ENCODE measurements around the gene KANSL1.

The KANSL1 gene

DNA sequence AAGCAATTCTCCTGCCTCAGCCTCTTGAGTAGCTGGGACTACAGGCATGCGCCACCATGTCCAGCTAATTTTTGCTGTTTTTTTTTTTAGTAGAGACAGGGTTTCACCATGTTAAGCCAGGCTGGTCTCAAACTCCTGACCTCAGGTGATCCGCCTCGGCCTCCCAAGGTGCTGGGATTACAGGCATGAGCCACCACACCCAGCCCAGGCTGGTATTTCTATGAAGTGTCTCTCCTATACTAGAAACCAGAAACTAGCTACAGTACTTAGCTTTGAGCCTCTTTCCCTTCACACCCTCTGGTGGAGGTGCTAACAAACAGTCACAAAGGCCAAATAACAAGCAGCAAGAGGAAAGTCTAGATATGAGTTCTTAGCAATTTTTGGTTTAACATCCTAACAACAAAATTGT lies 6.4 kb downstream of the KANSL1 start:
- peak; percentile 15; the same call in 1 of the 2 replicates for TF ChIP-seq RAD21 (IDR thresholded peaks at IDR 0.05; ENCODE audit: low read depth)

DNA sequence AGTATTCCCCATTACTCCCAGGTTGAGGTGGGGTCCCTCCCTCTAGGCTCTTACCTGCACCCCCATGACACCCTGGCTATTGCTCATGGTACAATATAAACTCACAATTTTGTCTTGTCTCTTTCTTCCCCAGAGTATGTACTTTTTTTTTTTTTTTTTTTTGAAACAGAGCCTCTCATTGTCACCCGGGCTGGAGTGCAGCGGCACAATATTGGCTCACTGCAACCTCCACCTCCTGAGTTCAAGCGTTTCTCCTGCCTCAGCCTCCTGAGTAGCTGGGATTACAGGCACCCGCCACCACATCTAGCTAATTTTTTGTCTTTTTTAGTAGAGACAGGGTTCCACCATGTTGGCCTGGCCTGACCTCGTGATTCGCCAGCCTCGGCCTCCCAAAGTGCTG lies 8.5 kb downstream of the KANSL1 start:
- no peak for TF ChIP-seq ZBTB7A (IDR thresholded peaks at IDR 0.05; ENCODE audit: low read depth)
- TF ChIP-seq, protein P1, sequence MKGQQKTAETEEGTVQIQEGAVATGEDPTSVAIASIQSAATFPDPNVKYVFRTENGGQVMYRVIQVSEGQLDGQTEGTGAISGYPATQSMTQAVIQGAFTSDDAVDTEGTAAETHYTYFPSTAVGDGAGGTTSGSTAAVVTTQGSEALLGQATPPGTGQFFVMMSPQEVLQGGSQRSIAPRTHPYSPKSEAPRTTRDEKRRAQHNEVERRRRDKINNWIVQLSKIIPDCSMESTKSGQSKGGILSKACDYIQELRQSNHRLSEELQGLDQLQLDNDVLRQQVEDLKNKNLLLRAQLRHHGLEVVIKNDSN (IDR thresholded peaks at IDR 0.05), result no peak
- no peak for TF ChIP-seq FOXM1 (IDR thresholded peaks at IDR 0.05; ENCODE audit: borderline replicate concordance, low read depth)
- no peak for TF ChIP-seq RAD21 (IDR thresholded peaks at IDR 0.05; ENCODE audit: low read depth)
- TF ChIP-seq, protein P2, sequence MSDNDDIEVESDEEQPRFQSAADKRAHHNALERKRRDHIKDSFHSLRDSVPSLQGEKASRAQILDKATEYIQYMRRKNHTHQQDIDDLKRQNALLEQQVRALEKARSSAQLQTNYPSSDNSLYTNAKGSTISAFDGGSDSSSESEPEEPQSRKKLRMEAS (IDR thresholded peaks at IDR 0.05), result no peak
- no peak for TF ChIP-seq CREB1 (IDR thresholded peaks at IDR 0.05; ENCODE audit: low read depth)

DNA sequence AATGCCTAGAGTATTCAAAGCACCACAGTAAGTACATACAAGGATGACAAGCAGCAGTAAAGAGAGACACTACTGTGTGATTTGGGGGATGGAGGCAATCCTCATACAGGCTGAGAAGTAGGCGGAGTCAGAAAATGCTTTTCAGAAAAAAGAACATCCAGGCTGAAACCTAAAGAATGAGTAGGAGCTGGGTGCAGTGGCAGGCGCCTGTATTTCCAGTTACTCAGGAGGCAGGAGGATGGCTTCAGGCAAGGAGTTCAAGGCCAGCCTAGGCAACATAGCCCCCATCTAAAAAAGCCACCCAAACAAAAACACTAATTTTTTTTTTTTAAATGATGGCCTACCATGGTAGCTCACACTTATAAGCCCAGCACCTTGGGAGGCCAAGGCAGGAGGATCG lies 10.3 kb downstream of the KANSL1 start:
- no peak for TF ChIP-seq EGR1 (IDR thresholded peaks at IDR 0.05)
- TF ChIP-seq EP300 (IDR thresholded peaks at IDR 0.05; ENCODE audit: borderline replicate concordance), result no peak
- TF ChIP-seq, protein P3, sequence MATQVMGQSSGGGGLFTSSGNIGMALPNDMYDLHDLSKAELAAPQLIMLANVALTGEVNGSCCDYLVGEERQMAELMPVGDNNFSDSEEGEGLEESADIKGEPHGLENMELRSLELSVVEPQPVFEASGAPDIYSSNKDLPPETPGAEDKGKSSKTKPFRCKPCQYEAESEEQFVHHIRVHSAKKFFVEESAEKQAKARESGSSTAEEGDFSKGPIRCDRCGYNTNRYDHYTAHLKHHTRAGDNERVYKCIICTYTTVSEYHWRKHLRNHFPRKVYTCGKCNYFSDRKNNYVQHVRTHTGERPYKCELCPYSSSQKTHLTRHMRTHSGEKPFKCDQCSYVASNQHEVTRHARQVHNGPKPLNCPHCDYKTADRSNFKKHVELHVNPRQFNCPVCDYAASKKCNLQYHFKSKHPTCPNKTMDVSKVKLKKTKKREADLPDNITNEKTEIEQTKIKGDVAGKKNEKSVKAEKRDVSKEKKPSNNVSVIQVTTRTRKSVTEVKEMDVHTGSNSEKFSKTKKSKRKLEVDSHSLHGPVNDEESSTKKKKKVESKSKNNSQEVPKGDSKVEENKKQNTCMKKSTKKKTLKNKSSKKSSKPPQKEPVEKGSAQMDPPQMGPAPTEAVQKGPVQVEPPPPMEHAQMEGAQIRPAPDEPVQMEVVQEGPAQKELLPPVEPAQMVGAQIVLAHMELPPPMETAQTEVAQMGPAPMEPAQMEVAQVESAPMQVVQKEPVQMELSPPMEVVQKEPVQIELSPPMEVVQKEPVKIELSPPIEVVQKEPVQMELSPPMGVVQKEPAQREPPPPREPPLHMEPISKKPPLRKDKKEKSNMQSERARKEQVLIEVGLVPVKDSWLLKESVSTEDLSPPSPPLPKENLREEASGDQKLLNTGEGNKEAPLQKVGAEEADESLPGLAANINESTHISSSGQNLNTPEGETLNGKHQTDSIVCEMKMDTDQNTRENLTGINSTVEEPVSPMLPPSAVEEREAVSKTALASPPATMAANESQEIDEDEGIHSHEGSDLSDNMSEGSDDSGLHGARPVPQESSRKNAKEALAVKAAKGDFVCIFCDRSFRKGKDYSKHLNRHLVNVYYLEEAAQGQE (IDR thresholded peaks at IDR 0.05; ENCODE audit: low read depth), result no peak
- TF ChIP-seq YY1 (IDR thresholded peaks at IDR 0.05; ENCODE audit: low read depth), result no peak
- no peak for TF ChIP-seq TCF12 (IDR thresholded peaks at IDR 0.05; ENCODE audit: low read depth)
- TF ChIP-seq NFIC (IDR thresholded peaks at IDR 0.05), result no peak
- no peak for TF ChIP-seq TEAD4 (IDR thresholded peaks at IDR 0.05)
- TF ChIP-seq CEBPB (IDR thresholded peaks at IDR 0.05), result no peak
- TF ChIP-seq, protein P1 (IDR thresholded peaks at IDR 0.05), result no peak
- TF ChIP-seq TAF1 (IDR thresholded peaks at IDR 0.05; ENCODE audit: low read depth), result no peak
- TF ChIP-seq RAD21 (IDR thresholded peaks at IDR 0.05; ENCODE audit: low read depth), result no peak
- TF ChIP-seq, protein P2 (IDR thresholded peaks at IDR 0.05), result no peak
- no peak for TF ChIP-seq ZBTB7A (IDR thresholded peaks at IDR 0.05; ENCODE audit: low read depth)
- no peak for TF ChIP-seq FOXM1 (IDR thresholded peaks at IDR 0.05; ENCODE audit: borderline replicate concordance, low read depth)
- no peak for TF ChIP-seq CREB1 (IDR thresholded peaks at IDR 0.05; ENCODE audit: low read depth)

DNA sequence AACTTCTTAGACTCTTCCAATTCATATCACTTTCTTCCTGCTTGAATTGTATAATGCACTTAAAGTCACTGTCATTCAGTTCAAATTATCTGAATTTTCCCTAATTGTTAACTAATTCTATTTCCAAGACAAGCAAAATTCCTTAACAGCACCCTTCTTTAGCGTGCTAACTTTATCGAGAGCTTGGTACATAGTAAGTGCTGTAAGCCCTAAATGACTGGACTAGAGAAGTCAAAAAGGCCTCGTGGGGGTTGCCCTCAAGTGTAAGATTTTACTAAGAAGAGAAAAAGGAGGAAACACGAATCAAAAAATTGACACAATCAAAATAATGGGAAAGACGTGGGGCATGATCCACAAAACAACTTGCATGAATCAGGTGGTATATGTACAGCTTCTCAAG lies 11.3 kb downstream of the KANSL1 start:
- no peak for TF ChIP-seq ZBTB7A (IDR thresholded peaks at IDR 0.05; ENCODE audit: low read depth)
- no peak for TF ChIP-seq NFIC (IDR thresholded peaks at IDR 0.05)
- no peak for TF ChIP-seq CREB1 (IDR thresholded peaks at IDR 0.05; ENCODE audit: low read depth)
- no peak for TF ChIP-seq EGR1 (IDR thresholded peaks at IDR 0.05)

DNA sequence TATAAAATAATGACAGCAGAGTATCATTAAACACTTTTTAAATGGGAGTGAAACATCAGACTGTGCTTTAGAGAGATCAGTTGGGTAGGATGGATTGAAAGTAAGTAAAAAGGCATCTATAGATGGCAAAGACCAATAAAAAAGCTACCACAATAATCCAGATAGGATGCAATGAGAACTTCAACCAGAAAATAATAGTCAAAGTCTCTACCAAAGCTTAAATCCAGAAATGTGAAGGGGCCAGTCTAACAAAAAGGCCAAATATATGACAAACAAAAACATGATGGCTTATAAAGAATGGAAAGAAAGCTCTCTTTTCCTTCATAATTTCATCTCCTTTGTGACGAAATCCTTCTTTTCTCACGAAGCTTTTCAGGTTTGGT lies 12.3 kb downstream of the KANSL1 start:
- TF ChIP-seq EGR1 (IDR thresholded peaks at IDR 0.05) (no peak), TEAD4 (IDR thresholded peaks at IDR 0.05) (no peak), YY1 (IDR thresholded peaks at IDR 0.05; ENCODE audit: low read depth) (no peak), CREB1 (IDR thresholded peaks at IDR 0.05; ENCODE audit: low read depth) (no peak), EP300 (IDR thresholded peaks at IDR 0.05; ENCODE audit: borderline replicate concordance) (no peak), RAD21 (IDR thresholded peaks at IDR 0.05; ENCODE audit: low read depth) (no peak), CEBPB (IDR thresholded peaks at IDR 0.05) (no peak), ZBTB7A (IDR thresholded peaks at IDR 0.05; ENCODE audit: low read depth) (no peak)
- TF ChIP-seq, protein P2 (IDR thresholded peaks at IDR 0.05), result no peak

DNA sequence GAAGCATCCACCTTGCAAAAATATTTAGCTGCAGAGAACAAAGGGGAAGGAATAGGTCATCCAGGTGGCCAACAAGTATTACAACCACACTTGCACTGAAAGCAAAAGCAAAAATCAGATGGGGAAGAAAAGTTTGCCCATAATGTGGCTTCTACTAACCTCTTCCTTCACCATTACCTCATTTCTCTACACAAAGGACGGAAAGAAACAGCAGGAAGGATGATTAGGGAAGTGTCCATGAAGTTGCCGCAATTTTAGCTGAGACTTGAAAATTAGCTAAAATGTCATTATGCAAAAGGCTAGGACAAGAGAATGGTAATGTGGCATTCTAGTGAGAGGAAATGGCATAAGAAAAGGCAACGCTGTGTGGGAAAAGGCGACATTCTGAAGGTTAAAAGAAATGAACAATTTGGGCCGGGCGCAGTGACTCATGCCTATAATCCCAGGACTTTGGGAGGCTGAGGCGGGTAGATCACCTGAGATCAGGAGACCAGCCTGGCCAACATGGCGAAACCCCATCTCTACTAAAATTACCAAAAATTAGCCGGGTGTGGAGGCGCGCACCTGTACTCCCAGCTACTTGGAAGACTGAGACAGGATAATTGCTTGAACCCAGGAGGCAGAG lies 13.7 kb downstream of the KANSL1 start:
- TF ChIP-seq EGR1 (IDR thresholded peaks at IDR 0.05) (no peak), YY1 (IDR thresholded peaks at IDR 0.05; ENCODE audit: low read depth) (no peak), TCF12 (IDR thresholded peaks at IDR 0.05; ENCODE audit: low read depth) (no peak), TEAD4 (IDR thresholded peaks at IDR 0.05) (no peak), CEBPB (IDR thresholded peaks at IDR 0.05) (no peak), EP300 (IDR thresholded peaks at IDR 0.05; ENCODE audit: borderline replicate concordance) (no peak), TAF1 (IDR thresholded peaks at IDR 0.05; ENCODE audit: low read depth) (no peak), FOXM1 (IDR thresholded peaks at IDR 0.05; ENCODE audit: borderline replicate concordance, low read depth) (no peak), CREB1 (IDR thresholded peaks at IDR 0.05; ENCODE audit: low read depth) (no peak), RAD21 (IDR thresholded peaks at IDR 0.05; ENCODE audit: low read depth) (no peak), NFIC (IDR thresholded peaks at IDR 0.05) (no peak), ZBTB7A (IDR thresholded peaks at IDR 0.05; ENCODE audit: low read depth) (no peak)
- TF ChIP-seq, protein P2 (IDR thresholded peaks at IDR 0.05), result no peak
- TF ChIP-seq, protein P1 (IDR thresholded peaks at IDR 0.05), result no peak
- TF ChIP-seq, protein P3 (IDR thresholded peaks at IDR 0.05; ENCODE audit: low read depth), result no peak
